Measurements from ENCODE around the gene DGKB.

- TF ChIP-seq POLR2A (IDR thresholded peaks at IDR 0.05): no peak
- TF ChIP-seq CTCF (IDR thresholded peaks at IDR 0.05 in 4 of 5, conservative IDR thresholded peaks at IDR 0.05 in 1 of 5): no peak
Observed at GRCh38 chr7:14739168-14739840, 163.2 kb downstream of the DGKB start.
